SK-N-MC (cell line): ENCODE measurements around the gene NUP107.

Experiments used
- DNase-seq: peaks from one replicate; pipeline ENCODE4 v3.0.0-alpha.2; 2011; ENCODE audit warnings: low read depth, low spot score
- H3K27ac ChIP-seq: fragments of 200-600 bp; sonication (generic); 2 replicates; pipeline ENCODE4 v1.5.1; 2016; ENCODE audit warnings: mixed run types
- H3K36me3 ChIP-seq: fragments of 200-600 bp; sonication (generic); 2 replicates; pipeline ENCODE4 v1.6.1; 2017; ENCODE audit warnings: antibody characterized with exemption, low read length, mixed read lengths; ENCODE audit not compliant: insufficient read depth
- H3K4me3 ChIP-seq: fragments of 200-600 bp; sonication (generic); 2 replicates; pipeline ENCODE4 v1.5.1; 2016
- H3K9ac ChIP-seq: fragments of 200-600 bp; sonication (generic); 2 replicates; pipeline ENCODE4 v1.8.0; 2017; ENCODE audit warnings: mixed run types, mixed read lengths; ENCODE audit not compliant: insufficient read length
- H3K9me3 ChIP-seq: fragments of 200-600 bp; sonication (generic); 2 replicates; pipeline ENCODE4 v1.6.1; 2017; ENCODE audit warnings: low read depth, mild to moderate bottlenecking, antibody characterized with exemption, low read length, moderate library complexity, mixed read lengths
- EZH2 ChIP-seq: fragments of 200-600 bp; sonication (generic); IDR thresholded peaks from one replicate; pipeline ENCODE4 v1.6.1; 2017; ENCODE audit warnings: antibody characterized with exemption
- FOXP2 ChIP-seq: optimal IDR thresholded peaks from 2 replicates; pipeline ENCODE3; 2011; ENCODE audit warnings: mild to moderate bottlenecking, moderate library complexity; ENCODE audit not compliant: insufficient read depth; ENCODE audit errors: extremely low read length, control extremely low read depth
- POLR2AphosphoS5 ChIP-seq: IDR thresholded peaks from 2 replicates; pipeline ENCODE4 v1.6.1; 2012; ENCODE audit warnings: mild to moderate bottlenecking, low read depth, low read length, borderline replicate concordance

The NUP107 gene

DNA sequence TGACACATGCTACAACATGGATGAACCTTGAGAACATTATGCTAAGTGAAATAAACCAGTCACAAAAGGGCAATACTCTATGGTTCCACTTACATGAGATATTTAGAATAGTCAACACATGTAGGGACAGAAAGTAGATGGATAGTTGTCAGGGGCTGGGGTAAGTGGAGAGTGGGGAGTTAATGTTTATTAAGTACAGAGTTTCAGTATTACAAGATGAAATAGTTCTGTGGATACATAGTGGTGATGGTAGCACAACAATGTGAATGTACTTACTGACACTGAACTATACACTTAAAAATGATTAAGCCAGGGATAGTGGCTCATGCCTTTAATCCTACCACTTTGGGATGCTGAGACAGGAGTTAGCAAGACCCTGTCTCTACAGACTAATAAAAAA, 8.7 kb downstream of the NUP107 start:
- peaks cover 77% of the 10 kb centered on the region for H3K36me3 ChIP-seq
- H3K27ac ChIP-seq: no peak overlapping the region
- no peak overlapping the region for H3K4me3 ChIP-seq
- DNase-seq: no peak
- no peak overlapping the region for H3K9ac ChIP-seq
- no peak for TF ChIP-seq EZH2
- TF ChIP-seq FOXP2: no peak
- no peak for TF ChIP-seq POLR2AphosphoS5
- no peaks in the 10 kb centered on the region for H3K9me3 ChIP-seq

DNA sequence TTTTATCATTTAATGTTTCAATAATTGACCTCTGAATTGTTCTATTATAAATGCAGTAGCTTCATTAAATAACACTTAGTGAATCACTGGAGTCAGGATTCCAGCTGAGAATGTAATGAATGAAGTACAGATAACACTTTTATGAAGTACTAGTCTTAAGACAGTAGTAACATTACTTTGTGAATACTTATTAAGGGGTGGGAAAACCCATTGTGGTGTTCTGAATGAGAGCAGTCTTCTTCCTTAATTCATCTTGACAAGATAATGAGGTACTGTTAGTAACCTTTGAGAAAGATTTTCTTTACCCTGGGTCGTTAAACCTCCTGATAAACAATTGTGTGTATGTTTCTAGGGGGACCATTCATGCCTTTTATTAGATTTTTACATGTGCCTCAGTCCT, 12.7 kb downstream of the NUP107 start:
- no peak overlapping the region for H3K9ac ChIP-seq
- TF ChIP-seq POLR2AphosphoS5: no peak
- no peak for TF ChIP-seq FOXP2
- TF ChIP-seq EZH2: no peak
- no peak overlapping the region for H3K4me3 ChIP-seq
- no peak for DNase-seq
- no peak overlapping the region for H3K27ac ChIP-seq
- no peaks in the 10 kb centered on the region for H3K9me3 ChIP-seq
- peaks cover 60% of the 10 kb centered on the region for H3K36me3 ChIP-seq

DNA sequence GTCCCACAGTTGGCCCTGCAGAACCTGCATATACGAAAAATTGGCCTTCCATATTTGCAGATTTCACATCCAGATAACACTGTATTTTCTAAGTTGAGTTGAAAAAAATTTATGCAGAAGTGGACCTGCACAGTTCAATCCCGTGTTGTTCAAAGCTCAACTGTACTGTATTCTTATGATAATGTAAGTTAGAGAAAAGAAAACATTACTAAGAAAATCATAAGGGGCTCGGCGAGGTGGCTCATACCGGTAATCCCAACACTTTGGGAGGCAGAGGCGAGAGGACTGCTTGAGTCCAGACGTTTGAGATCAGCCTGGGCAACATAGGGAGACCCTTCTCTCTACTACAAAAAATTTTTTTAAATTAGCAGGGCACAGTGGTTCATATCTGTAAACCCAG, 41.0 kb downstream of the NUP107 start:
- Histone ChIP-seq H3K9ac (no peak overlapping the region), H3K27ac (no peak overlapping the region), H3K4me3 (no peak overlapping the region), H3K36me3 (peaks cover 62% of the 10 kb centered on the region), H3K9me3 (no peaks in the 10 kb centered on the region)
- TF ChIP-seq FOXP2: no peak
- TF ChIP-seq EZH2: no peak
- DNase-seq: no peak

DNA sequence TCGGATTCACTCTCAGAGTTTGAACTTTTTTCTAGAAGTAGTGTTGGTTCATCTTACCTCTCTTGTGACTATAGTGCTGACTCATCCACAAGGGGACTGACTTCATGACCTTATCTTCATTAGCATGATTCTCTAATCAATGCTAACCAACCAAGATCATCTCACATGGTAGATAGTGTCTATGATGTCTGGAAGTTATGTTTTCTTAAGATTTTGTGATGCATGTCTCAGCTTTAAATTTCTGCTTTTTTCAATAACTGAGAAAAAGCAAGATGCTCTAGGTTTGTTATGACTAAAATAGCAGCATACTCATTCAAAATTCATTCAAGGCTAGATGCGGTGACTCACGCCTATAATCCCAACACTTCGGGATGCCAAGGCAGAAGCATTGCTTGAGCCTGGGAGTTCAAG, 46.9 kb downstream of the NUP107 start:
- no peak overlapping the region for H3K4me3 ChIP-seq
- no peak overlapping the region for H3K9ac ChIP-seq
- H3K36me3 ChIP-seq: peaks cover 73% of the 10 kb centered on the region
- no peak for DNase-seq
- TF ChIP-seq EZH2: no peak
- TF ChIP-seq POLR2AphosphoS5: no peak
- no peak for TF ChIP-seq FOXP2
- H3K27ac ChIP-seq: no peak overlapping the region
- no peaks in the 10 kb centered on the region for H3K9me3 ChIP-seq

DNA sequence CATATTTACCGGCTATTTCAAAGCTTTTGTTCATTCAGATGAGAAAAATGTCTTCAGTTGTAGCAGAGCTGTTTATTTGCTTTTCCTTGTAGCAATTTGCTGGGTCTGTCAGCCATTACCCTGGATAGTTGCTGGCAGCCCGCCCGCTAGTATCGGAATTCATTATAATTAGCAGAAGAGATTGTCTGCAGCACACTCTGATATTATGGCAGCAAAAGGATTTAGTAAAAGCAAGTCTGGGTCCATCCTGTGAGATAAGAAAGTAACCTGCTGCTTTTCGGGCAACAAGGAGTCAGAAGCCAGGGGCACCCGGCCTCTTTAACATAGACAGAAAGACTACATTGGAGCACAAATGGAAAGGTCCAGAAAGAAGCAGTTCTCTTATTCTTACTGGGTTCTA, 53.1 kb downstream of the NUP107 start:
- TF ChIP-seq EZH2 (no peak), FOXP2 (no peak), POLR2AphosphoS5 (no peak)
- DNase-seq: no peak
- peaks cover 50% of the 10 kb centered on the region for H3K36me3 ChIP-seq

DNA sequence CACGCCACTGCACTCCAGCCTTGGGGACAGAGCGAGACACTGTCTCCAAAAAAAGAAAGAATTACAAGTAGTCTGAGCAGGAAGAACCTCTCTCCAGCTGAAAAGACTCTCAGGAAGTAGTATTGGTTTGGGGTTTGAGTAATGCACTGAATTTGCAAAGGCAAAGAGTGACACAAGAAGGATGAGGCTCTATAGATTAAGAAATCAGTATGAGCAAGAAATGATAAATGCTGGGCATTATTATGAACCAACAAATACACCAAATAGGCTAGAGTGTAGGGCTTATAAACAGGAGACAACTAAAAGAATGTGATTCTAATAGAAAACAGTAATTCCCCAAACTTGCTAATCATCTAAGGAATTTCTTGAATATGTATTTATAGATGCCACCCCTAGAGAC, 56.6 kb downstream of the NUP107 start:
- DNase-seq: no peak
- Histone ChIP-seq H3K4me3 (no peak overlapping the region), H3K9me3 (no peaks in the 10 kb centered on the region), H3K27ac (no peak overlapping the region), H3K36me3 (peaks cover 23% of the 10 kb centered on the region), H3K9ac (no peak overlapping the region)
- TF ChIP-seq FOXP2 (no peak), EZH2 (no peak), POLR2AphosphoS5 (no peak)

More for the DNA sequence above, 53.1 kb downstream of the NUP107 start:
- Histone ChIP-seq H3K9me3 (no peaks in the 10 kb centered on the region), H3K27ac (no peak overlapping the region), H3K4me3 (no peak overlapping the region), H3K9ac (no peak overlapping the region)

DNA sequence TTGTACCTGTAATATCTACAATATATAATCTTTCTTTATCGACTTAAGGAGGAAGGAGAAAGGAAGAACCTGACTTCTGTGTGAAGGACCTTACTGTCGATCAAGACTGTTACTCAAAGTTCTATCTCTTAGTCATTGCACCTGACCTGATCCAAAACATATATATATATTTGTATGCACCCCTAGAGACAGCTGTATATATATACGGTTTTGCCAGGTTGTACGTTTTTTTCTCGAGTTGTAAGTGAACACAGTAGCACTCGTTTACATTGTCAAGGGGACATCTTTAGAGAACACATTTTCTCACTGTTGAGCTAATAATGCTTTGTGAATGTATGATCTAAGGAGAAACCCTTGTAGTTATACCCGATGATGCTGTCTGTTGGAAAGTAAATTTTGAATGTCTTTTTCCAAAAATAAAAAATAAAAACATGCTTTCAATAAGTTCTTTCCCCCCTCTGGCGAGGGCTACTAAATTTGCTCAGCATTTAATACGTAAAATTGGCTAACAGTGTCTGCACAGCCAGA, 58.7 kb downstream of the NUP107 start:
- H3K9me3 ChIP-seq: no peaks in the 10 kb centered on the region
- peak; percentile 5 for DNase-seq
- H3K9ac ChIP-seq: peak overlapping the region; percentile 84
- H3K27ac ChIP-seq: peak overlapping the region; percentile 75
- peaks cover 10% of the 10 kb centered on the region for H3K36me3 ChIP-seq
- TF ChIP-seq EZH2 (no peak), POLR2AphosphoS5 (no peak), FOXP2 (no peak)
- H3K4me3 ChIP-seq: peak overlapping the region; percentile 91

DNA sequence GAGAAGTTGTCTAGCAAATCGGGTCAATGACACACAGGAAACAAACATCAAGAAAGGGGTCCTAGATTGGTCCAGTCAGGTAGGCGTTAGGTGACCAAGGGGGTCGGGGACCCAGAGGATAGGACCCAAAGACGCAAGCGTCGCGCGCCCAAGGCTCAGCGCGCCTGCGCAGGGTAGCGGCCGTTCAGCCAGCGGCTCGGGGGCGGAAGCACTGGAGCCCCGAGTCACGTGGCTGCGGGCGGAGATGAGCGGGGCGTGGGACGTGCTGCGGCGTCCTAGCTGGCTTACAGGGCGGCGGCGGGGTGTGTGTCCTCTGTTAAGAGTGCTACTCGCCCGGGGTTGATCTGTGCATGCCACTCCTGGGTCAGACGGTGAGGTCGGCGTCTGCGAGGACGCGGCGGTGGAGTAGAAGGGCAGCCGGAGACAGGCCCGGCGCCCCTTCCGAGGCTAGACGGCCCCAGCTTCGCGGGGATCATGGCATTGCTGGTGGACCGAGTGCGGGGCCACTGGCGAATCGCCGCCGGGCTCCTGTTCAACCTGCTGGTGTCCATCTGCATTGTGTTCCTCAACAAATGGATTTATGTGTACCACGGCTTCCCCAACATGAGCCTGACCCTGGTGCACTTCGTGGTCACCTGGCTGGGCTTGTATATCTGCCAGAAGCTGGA, 59.3 kb downstream of the NUP107 start, which contains the start of gene SLC35E3:
Gene SLC35E3 (plus strand): TSS at position 273 of the 668 bp plus-strand sequence. CDS start 202 bp downstream, at position 475.
- H3K9me3 ChIP-seq: no peaks in the 10 kb centered on the region
- H3K36me3 ChIP-seq: peaks cover 10% of the 10 kb centered on the region

DNA sequence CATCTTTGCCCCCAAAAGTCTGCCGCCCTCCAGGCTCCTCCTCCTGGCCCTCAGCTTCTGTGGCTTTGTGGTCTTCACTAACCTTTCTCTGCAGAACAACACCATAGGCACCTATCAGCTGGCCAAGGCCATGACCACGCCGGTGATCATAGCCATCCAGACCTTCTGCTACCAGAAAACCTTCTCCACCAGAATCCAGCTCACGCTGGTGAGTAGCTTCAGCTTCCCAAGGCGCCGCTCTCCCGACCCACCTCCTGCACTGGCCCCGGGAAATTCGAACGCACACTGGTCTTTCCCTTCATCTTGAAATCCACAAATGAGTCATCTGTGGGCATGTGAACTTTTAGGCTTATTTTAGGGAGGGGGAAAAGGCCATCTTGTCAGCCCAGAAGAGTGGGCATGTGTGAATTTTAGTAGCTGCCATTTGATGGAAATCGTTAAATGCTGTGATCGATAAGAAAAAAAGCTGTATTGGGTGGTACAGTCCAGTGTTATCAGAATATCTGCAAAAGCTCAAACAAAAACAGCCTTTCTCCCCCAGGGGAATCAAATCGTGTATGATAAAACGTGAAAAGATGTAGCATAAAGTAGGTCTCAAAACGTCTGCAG, 59.9 kb downstream of the NUP107 start:
- H3K27ac ChIP-seq: no peak overlapping the region
- no peak for DNase-seq
- H3K4me3 ChIP-seq: peak overlapping the region; percentile 91
- no peak for TF ChIP-seq FOXP2
- peak overlapping the region; percentile 84 for H3K9ac ChIP-seq
- no peaks in the 10 kb centered on the region for H3K9me3 ChIP-seq
- H3K36me3 ChIP-seq: peaks cover 6% of the 10 kb centered on the region

More for the DNA sequence above, 59.3 kb downstream of the NUP107 start, which contains the start of gene SLC35E3:
- Histone ChIP-seq H3K9ac (peak within 1 kb of the TSS; percentile 84), H3K27ac (peak within 1 kb of the TSS; percentile 75), H3K4me3 (peak within 1 kb of the TSS; percentile 91)
- peak; percentile 8 for DNase-seq
- TF ChIP-seq FOXP2 (no peak), EZH2 (no peak), POLR2AphosphoS5 (peak; percentile 94)
